Vagina (tissue), 2 donors: ENCODE data around the gene TAGLN2. TPM values are rescaled to one million over a fixed set of nuclear protein-coding genes. Genes with fewer than 3 reads are reported as not detected.

Experiments
- DNase-seq, 2 donors: peaks; one replicate each; pipeline ENCODE4 v3.0.0-alpha.2; 2017; ENCODE audit errors: extremely low spot score in 2 of 2
- H3K27ac ChIP-seq: fragments of 200-600 bp; sonication (generic); one replicate; pipeline ENCODE4 v1.5.1; 2019
- H3K27me3 ChIP-seq: fragments of 200-600 bp; sonication (generic); one replicate; pipeline ENCODE4 v1.5.1; 2019
- H3K36me3 ChIP-seq, 2 donors: fragments of 200-600 bp; sonication (generic); one replicate each; pipeline ENCODE4 v1.5.1; 2017 to 2019
- H3K4me1 ChIP-seq: fragments of 200-600 bp; sonication (generic); one replicate; pipeline ENCODE4 v1.5.1; 2019
- H3K4me3 ChIP-seq, 2 donors: fragments of 200-600 bp; sonication (generic); 1 replicate in 1 of 2; 2 replicates in 1 of 2; pipeline ENCODE4 v1.5.1; 2016 to 2019
- H3K9me3 ChIP-seq: fragments of 200-600 bp; sonication (generic); one replicate; pipeline ENCODE4 v1.5.1; 2019
- POLR2A ChIP-seq, 2 donors: fragments of 450-650 bp; IDR thresholded peaks; one replicate each; pipeline ENCODE4 v1.6.1; 2017; ENCODE audit warnings: antibody characterized with exemption in 2 of 2, mild to moderate bottlenecking in 2 of 2, moderate library complexity in 2 of 2
- POLR2AphosphoS5 ChIP-seq, 2 donors: sonication (generic); formaldehyde crosslinking; IDR thresholded peaks; one replicate each; pipeline ENCODE4 v1.9.0; 2017; ENCODE audit warnings: antibody characterized with exemption in 2 of 2, mild to moderate bottlenecking in 2 of 2, low read depth in 1 of 2; ENCODE audit not compliant: insufficient read depth in 1 of 2
- intact Hi-C: fragments of 100-400 bp; cut with DNase I; formaldehyde crosslinking; loops from one replicate; pipeline ENCODE4 v1.15.1; 2023
- total RNA-seq: library from RNA; depleted of rRNA; stranded (reverse); fragments of >200 nt; gene quantifications from one replicate; pipeline ENCODE4 v1.2.3, GENCODE V29; 2016
- TF ChIP-seq, protein P1 (sequence below), 3 experiments: fragments of 450-650 bp in 2 of 3; fragments of 200-600 bp in 1 of 3; sonication (generic) in 1 of 3; IDR thresholded peaks; one replicate each; pipeline ENCODE4 v1.5.1; 2017 to 2019; ENCODE audit warnings: antibody characterized with exemption in 3 of 3, mild to moderate bottlenecking in 2 of 3, moderate library complexity in 2 of 3

Gene TAGLN2
- total RNA-seq, 1 donor from 2014 or later = 290 TPM

DNA sequence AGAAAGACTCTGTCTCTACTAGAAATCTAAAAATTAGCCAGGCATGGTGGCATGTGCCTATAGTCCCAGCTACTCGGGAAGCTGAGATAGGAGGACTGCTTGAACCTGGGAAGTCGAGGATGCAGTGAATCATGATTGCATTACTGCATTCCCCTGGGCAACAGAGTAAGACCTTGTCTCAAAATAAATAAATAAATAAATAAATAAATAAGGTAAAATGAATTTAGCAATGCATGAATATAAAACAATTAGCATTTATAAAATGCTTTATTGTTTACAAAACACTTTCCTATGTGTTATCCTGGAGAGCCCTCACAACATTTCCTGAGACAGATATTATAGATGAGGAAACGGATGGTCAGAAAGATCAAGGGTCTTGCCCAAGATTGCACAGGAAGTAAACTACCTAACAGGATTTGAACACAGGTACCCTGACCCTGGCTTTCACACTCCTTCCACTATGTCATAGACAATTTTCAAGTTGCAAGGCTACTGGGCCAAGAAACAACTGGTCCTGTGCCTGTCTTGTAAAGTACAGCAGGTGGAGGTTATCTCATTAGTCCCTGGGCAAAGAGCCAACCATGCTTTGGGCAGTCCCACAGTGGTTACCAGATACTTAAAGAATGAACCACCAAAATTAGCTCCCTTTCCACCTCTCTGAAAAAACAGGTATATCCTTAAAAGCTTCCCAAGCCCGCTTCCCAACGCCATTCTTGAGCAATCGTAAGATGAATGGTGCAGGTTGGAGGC lies 47.4 kb downstream of the TAGLN2 start:
- Histone ChIP-seq H3K9me3 (no peaks in the 10 kb centered on the region), H3K36me3 (no peaks in the 10 kb centered on the region), H3K27ac (no peak overlapping the region), H3K4me3 (no peak overlapping the region), H3K4me1 (peaks cover 15% of the 10 kb centered on the region), H3K27me3 (no peaks in the 10 kb centered on the region)
- intact Hi-C loops = no loop called here
- DNase-seq = no peak
- TF ChIP-seq POLR2AphosphoS5 (IDR thresholded peaks at IDR 0.05; ENCODE audit: insufficient read depth in 1 of 2, low read depth in 1 of 2) (no peak), POLR2A (IDR thresholded peaks at IDR 0.05) (no peak)
- TF ChIP-seq, protein P1, sequence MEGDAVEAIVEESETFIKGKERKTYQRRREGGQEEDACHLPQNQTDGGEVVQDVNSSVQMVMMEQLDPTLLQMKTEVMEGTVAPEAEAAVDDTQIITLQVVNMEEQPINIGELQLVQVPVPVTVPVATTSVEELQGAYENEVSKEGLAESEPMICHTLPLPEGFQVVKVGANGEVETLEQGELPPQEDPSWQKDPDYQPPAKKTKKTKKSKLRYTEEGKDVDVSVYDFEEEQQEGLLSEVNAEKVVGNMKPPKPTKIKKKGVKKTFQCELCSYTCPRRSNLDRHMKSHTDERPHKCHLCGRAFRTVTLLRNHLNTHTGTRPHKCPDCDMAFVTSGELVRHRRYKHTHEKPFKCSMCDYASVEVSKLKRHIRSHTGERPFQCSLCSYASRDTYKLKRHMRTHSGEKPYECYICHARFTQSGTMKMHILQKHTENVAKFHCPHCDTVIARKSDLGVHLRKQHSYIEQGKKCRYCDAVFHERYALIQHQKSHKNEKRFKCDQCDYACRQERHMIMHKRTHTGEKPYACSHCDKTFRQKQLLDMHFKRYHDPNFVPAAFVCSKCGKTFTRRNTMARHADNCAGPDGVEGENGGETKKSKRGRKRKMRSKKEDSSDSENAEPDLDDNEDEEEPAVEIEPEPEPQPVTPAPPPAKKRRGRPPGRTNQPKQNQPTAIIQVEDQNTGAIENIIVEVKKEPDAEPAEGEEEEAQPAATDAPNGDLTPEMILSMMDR (IDR thresholded peaks at IDR 0.05) = no peak

DNA sequence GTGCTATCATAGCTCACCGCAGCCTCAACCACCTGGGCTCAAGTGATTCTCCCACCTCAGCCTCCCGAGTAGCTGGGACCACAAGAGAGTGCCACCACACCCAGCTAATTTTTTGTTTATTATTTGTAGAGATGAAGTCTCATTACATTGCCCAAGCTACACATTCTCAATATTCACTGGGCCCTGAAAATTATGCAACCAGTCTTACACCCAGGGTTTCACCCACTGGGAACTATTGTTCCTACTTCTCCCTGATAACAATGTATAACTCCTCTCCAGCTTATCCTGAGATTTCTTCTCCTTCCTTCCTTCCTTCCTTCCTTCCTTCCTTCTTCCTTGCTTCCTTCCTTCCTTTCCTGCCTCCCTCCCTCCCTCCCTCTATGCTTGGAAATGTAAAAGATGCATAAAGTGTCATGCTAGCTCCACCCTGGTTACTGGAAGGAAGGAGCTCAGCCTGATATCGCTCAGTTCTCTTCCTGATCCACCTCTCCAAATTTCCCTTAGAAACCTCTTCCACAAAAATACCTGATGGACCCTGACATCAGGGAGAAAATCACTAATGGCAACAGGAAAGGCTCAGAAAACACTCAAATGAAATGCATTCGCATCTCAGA lies 51.7 kb downstream of the TAGLN2 start:
- TF ChIP-seq POLR2A (IDR thresholded peaks at IDR 0.05) (no peak), POLR2AphosphoS5 (IDR thresholded peaks at IDR 0.05; ENCODE audit: insufficient read depth in 1 of 2, low read depth in 1 of 2) (no peak)
- TF ChIP-seq, protein P1 (IDR thresholded peaks at IDR 0.05) = no peak
- no peak overlapping the region for H3K27ac ChIP-seq
- no peaks in the 10 kb centered on the region for H3K27me3 ChIP-seq
- no peak overlapping the region for H3K4me3 ChIP-seq
- no peak for DNase-seq
- H3K9me3 ChIP-seq = no peaks in the 10 kb centered on the region
- no peaks in the 10 kb centered on the region for H3K36me3 ChIP-seq
- H3K4me1 ChIP-seq = peaks cover 10% of the 10 kb centered on the region
- intact Hi-C loops = no loop called here

DNA sequence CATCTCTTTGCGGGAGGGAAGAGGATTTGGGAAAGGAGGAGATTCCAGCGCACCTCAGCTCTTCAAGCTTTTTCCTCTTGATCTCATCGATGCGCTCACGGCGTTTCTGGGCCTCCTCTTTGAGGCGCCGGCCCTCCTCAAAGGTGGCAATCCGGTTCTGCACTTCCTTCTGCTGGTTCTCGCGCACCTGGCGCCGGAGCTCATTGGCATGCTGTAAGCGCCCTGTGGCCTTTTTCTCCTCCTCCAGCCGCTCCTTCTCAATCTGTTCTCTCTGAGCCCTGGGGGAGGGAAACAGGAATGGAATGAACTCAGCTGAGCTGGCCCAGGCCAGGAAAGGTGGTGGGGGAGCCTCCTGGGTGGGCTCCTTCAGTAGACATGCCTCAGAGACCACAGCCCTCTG lies 52.4 kb downstream of the TAGLN2 start:
- Histone ChIP-seq H3K4me3 (no peak overlapping the region), H3K4me1 (peaks cover 17% of the 10 kb centered on the region), H3K27ac (no peak overlapping the region), H3K27me3 (no peaks in the 10 kb centered on the region), H3K9me3 (no peaks in the 10 kb centered on the region), H3K36me3 (no peaks in the 10 kb centered on the region)
- intact Hi-C loops = no loop called here
- DNase-seq = no peak
- TF ChIP-seq POLR2AphosphoS5 (IDR thresholded peaks at IDR 0.05; ENCODE audit: insufficient read depth in 1 of 2, low read depth in 1 of 2) = no peak
- TF ChIP-seq, protein P1 (IDR thresholded peaks at IDR 0.05) = no peak
- TF ChIP-seq POLR2A (IDR thresholded peaks at IDR 0.05) = no peak

DNA sequence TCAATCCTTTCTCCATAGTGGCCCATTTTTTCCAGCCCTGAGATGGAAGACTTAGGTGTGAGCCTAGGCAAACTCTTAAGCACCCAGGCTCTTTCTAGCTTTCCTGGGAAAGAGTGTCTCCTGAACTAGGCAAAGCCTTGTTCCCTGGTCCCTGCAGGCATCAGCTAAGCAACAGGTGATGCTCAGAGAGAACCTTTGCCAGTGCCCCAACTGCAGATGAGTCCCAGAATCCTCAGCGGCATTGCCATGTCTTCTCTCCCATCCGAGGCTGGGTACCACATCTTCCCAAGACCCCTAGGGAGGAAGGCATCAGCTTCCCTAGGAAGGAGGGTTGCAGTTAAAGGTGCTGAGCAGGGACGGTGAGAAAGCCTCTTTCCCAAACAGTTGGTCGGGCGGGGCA lies 54.6 kb downstream of the TAGLN2 start:
- Histone ChIP-seq H3K27ac (no peak overlapping the region), H3K27me3 (no peaks in the 10 kb centered on the region), H3K4me1 (peaks cover 30% of the 10 kb centered on the region), H3K36me3 (no peaks in the 10 kb centered on the region), H3K9me3 (no peaks in the 10 kb centered on the region), H3K4me3 (no peak overlapping the region)
- intact Hi-C loops = no loop called here
- no peak for TF ChIP-seq POLR2A (IDR thresholded peaks at IDR 0.05)
- TF ChIP-seq POLR2AphosphoS5 (IDR thresholded peaks at IDR 0.05; ENCODE audit: insufficient read depth in 1 of 2, low read depth in 1 of 2) = no peak
- TF ChIP-seq, protein P1 (IDR thresholded peaks at IDR 0.05) = no peak
- DNase-seq = no peak

DNA sequence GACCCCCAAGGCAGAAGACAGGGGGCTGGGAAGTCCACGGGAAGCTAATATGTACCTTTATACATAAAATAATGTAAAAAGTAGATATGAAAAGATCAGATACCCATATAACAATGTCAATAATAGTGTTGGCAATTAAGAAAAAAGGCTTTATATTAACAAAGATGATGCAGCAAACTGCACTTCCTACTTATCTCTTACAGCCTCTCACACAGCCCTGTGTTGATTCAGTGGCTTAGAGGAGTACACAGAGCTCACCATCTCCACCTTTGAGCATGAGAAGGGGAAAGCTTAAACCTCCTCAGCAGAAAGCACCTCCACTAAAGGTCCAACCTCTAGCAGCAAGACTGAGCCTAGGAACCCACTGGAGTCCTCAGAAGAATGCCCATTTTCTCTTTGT lies 55.7 kb downstream of the TAGLN2 start:
- Histone ChIP-seq H3K36me3 (no peaks in the 10 kb centered on the region), H3K4me3 (no peak overlapping the region), H3K27me3 (no peaks in the 10 kb centered on the region), H3K27ac (no peak overlapping the region), H3K4me1 (peaks cover 30% of the 10 kb centered on the region), H3K9me3 (no peaks in the 10 kb centered on the region)
- intact Hi-C loops = no loop called here
- DNase-seq = no peak
- TF ChIP-seq POLR2AphosphoS5 (IDR thresholded peaks at IDR 0.05; ENCODE audit: insufficient read depth in 1 of 2, low read depth in 1 of 2) = no peak
- TF ChIP-seq, protein P1 (IDR thresholded peaks at IDR 0.05) = no peak
- no peak for TF ChIP-seq POLR2A (IDR thresholded peaks at IDR 0.05)
